ENCODE measurements around the gene TUBAL3.

DNA sequence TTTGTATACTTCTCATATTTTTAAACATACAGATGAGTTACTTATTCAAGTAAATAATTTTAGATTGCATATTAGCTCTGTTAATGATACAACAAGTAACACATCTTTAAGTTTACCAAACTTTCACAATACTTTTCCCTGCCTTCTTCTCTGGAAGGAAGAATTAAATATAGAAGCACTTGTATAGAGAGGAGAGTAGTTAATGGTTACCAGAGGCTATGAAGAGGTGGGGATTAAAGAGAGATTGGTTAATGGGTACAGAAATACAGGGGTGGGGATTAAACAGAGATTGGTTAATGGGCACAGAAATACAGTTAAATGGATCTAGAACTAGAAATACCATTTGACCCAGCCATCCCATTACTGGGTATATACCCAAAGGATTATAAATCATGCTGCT is 59.9 kb downstream of the TUBAL3 start:
- TF ChIP-seq ZNF138 (CRISPR knock-in tag; conservative IDR thresholded peaks at IDR 0.05) (no peak), MAX (CRISPR knock-in tag; IDR thresholded peaks at IDR 0.05) (no peak), CREB1 (CRISPR knock-in tag; IDR thresholded peaks at IDR 0.05) (no peak), ATF2 (CRISPR knock-in tag; IDR thresholded peaks at IDR 0.05; ENCODE audit: borderline replicate concordance, low read depth) (no peak), AFF4 (CRISPR knock-in tag; IDR thresholded peaks at IDR 0.05; ENCODE audit: borderline replicate concordance) (no peak), ATF3 (CRISPR knock-in tag; conservative IDR thresholded peaks at IDR 0.05) (no peak), TCF7 (CRISPR knock-in tag; IDR thresholded peaks at IDR 0.05; ENCODE audit: low read depth) (no peak), TP53 (CRISPR knock-in tag; IDR thresholded peaks at IDR 0.05) (no peak), ZNF232 (CRISPR knock-in tag; IDR thresholded peaks at IDR 0.05) (no peak), CREM (CRISPR knock-in tag; IDR thresholded peaks at IDR 0.05) (no peak), SMAD4 (CRISPR knock-in tag; IDR thresholded peaks at IDR 0.05) (no peak)
- TF ChIP-seq, protein P1, sequence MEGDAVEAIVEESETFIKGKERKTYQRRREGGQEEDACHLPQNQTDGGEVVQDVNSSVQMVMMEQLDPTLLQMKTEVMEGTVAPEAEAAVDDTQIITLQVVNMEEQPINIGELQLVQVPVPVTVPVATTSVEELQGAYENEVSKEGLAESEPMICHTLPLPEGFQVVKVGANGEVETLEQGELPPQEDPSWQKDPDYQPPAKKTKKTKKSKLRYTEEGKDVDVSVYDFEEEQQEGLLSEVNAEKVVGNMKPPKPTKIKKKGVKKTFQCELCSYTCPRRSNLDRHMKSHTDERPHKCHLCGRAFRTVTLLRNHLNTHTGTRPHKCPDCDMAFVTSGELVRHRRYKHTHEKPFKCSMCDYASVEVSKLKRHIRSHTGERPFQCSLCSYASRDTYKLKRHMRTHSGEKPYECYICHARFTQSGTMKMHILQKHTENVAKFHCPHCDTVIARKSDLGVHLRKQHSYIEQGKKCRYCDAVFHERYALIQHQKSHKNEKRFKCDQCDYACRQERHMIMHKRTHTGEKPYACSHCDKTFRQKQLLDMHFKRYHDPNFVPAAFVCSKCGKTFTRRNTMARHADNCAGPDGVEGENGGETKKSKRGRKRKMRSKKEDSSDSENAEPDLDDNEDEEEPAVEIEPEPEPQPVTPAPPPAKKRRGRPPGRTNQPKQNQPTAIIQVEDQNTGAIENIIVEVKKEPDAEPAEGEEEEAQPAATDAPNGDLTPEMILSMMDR (IDR thresholded peaks at IDR 0.05), result no peak

Data from WTC11 (cell line).